ENCODE data around the gene PTPRN2. TPM values are rescaled to one million over a fixed set of nuclear protein-coding genes. Genes with fewer than 3 reads are reported as not detected.

PTPRN2 gene
- total RNA-seq, 1 experiment from 2014 or later: 2.1 TPM

DNA sequence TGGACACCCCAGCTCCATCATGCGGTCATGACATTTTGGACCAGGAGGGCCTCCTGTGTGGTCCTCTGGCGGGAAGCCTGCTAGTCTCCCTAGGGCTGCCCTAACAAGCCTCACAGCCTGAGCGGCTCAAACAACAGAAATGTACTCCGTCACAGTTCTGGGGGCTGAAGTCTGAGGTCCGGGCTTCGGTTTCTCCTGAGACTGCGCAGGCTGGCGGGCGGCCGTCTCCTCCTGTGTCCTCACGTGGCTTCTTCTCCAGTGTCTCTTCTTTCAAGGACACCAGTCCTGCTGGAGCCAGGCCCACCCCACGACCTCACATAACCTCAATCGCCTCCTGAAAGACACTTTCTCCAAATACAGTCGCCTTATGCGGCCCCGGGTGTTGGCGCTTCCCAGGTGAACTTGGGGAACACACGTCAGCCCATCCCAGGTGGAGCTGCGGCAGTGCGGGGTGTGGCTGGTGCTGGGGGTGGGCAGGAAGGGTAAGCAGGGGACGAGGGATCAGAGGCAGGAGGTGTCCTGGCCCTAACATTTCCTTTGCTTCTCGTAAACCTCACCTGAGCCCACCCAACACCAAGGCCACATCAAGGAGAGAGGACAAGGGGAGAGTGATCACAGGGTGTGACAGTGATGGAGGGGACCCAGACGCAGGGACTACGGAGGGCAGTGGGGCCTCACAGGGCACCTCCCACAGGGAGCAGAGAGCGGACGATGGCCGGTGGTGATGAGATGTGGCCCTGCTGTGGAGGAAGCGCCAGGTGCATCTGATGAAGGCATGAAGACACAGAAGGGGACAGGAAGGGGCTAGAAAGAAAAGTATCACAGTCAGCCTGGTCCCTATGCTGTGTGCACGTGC is 580.6 kb downstream of the PTPRN2 start:
- H3K4me2 ChIP-seq (ENCODE audit: low read length): no peak overlapping the region
- ATAC-seq (no peak), DNase-seq (ENCODE audit: low read depth, low spot score) (no peak)
- POLR2A ChIA-PET: no interaction called here
- no peaks in the 10 kb centered on the region for H3K79me2 ChIP-seq (ENCODE audit: insufficient read depth, low read length)
- intact Hi-C loops (cut with micrococcal nuclease): no loop called here
- H3K9me3 ChIP-seq (ENCODE audit: control insufficient read depth in 1 of 2, insufficient read depth in 1 of 2, low read depth in 1 of 2, low read length in 2 of 2): no peaks in the 10 kb centered on the region
- no peak overlapping the region for H3K27ac ChIP-seq (ENCODE audit: low read depth, low read length)
- CTCF ChIA-PET: no interaction called here
- H2AFZ ChIP-seq (ENCODE audit: low read depth, low read length, poor library complexity, severe bottlenecking): no peak overlapping the region
- no TSS peak for BruUV-seq (replicated peaks)
- no peaks in the 10 kb centered on the region for H4K20me1 ChIP-seq (ENCODE audit: insufficient read depth)
- RAD21 ChIA-PET (ENCODE audit: low non-redundant PET in 1 of 2, low total read pairs in 2 of 2, uncharacterized antibody in 2 of 2, unreplicated experiment in 2 of 2): no interaction called here
- H3K27me3 ChIP-seq (ENCODE audit: insufficient read depth, low read length): no peaks in the 10 kb centered on the region; the same call in 1 of the 2 replicates
- H3K36me3 ChIP-seq (ENCODE audit: control insufficient read depth in 1 of 2, insufficient read depth in 2 of 2, low read length in 2 of 2): no peaks in the 10 kb centered on the region
- H3K9me2 ChIP-seq (ENCODE audit: insufficient read depth): no peaks in the 10 kb centered on the region
- H3K4me1 ChIP-seq (ENCODE audit: control insufficient read depth in 1 of 2, insufficient read depth in 2 of 2, low read length in 2 of 2): no peaks in the 10 kb centered on the region
- no peak overlapping the region for H3K4me3 ChIP-seq (replicated peaks in 1 of 2; ENCODE audit: low read depth in 1 of 2, low read length in 2 of 2)
- TF ChIP-seq, protein P1, sequence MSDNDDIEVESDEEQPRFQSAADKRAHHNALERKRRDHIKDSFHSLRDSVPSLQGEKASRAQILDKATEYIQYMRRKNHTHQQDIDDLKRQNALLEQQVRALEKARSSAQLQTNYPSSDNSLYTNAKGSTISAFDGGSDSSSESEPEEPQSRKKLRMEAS (IDR thresholded peaks at IDR 0.05): no peak
- TF ChIP-seq FOSL1 (IDR thresholded peaks at IDR 0.05; ENCODE audit: low read depth) (no peak), CEBPB (IDR thresholded peaks at IDR 0.05; ENCODE audit: low read depth) (no peak), EZH2phosphoT487 (IDR thresholded peaks at IDR 0.05; ENCODE audit: borderline replicate concordance) (no peak), CBX3 (IDR thresholded peaks at IDR 0.05; ENCODE audit: low read depth) (no peak), TCF7L2 (IDR thresholded peaks at IDR 0.05; ENCODE audit: borderline replicate concordance, extremely low read depth, insufficient read depth, insufficient read length) (no peak), RAD21 (IDR thresholded peaks at IDR 0.05; ENCODE audit: low read depth) (no peak), ELF1 (IDR thresholded peaks at IDR 0.05; ENCODE audit: borderline replicate concordance, low read depth) (no peak), SIN3A (IDR thresholded peaks at IDR 0.05; ENCODE audit: low read depth) (no peak), ZFX (IDR thresholded peaks at IDR 0.05) (no peak), EGR1 (IDR thresholded peaks at IDR 0.05; ENCODE audit: low read depth) (no peak), EZH2 (IDR thresholded peaks at IDR 0.05) (no peak), POLR2A (IDR thresholded peaks at IDR 0.05; ENCODE audit: borderline replicate concordance, extremely low read depth, insufficient read depth, insufficient read length) (no peak)
- TF ChIP-seq, protein P2, sequence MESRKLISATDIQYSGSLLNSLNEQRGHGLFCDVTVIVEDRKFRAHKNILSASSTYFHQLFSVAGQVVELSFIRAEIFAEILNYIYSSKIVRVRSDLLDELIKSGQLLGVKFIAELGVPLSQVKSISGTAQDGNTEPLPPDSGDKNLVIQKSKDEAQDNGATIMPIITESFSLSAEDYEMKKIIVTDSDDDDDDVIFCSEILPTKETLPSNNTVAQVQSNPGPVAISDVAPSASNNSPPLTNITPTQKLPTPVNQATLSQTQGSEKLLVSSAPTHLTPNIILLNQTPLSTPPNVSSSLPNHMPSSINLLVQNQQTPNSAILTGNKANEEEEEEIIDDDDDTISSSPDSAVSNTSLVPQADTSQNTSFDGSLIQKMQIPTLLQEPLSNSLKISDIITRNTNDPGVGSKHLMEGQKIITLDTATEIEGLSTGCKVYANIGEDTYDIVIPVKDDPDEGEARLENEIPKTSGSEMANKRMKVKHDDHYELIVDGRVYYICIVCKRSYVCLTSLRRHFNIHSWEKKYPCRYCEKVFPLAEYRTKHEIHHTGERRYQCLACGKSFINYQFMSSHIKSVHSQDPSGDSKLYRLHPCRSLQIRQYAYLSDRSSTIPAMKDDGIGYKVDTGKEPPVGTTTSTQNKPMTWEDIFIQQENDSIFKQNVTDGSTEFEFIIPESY (IDR thresholded peaks at IDR 0.05; ENCODE audit: extremely low read depth, insufficient replicate concordance, low read length): no peak
- TF ChIP-seq, protein P3, sequence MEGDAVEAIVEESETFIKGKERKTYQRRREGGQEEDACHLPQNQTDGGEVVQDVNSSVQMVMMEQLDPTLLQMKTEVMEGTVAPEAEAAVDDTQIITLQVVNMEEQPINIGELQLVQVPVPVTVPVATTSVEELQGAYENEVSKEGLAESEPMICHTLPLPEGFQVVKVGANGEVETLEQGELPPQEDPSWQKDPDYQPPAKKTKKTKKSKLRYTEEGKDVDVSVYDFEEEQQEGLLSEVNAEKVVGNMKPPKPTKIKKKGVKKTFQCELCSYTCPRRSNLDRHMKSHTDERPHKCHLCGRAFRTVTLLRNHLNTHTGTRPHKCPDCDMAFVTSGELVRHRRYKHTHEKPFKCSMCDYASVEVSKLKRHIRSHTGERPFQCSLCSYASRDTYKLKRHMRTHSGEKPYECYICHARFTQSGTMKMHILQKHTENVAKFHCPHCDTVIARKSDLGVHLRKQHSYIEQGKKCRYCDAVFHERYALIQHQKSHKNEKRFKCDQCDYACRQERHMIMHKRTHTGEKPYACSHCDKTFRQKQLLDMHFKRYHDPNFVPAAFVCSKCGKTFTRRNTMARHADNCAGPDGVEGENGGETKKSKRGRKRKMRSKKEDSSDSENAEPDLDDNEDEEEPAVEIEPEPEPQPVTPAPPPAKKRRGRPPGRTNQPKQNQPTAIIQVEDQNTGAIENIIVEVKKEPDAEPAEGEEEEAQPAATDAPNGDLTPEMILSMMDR (IDR thresholded peaks at IDR 0.05 in 2 of 3, conservative IDR thresholded peaks at IDR 0.05 in 1 of 3; ENCODE audit: borderline replicate concordance in 1 of 3, insufficient read depth in 1 of 3, low read depth in 2 of 3, low read length in 2 of 3): no peak
- H3K9ac ChIP-seq (ENCODE audit: low read length): no peak overlapping the region
